Fibroblast of mammary gland (primary cell): ENCODE data around the gene CERS6.

Experiments
- DNase-seq: peaks from one replicate; pipeline ENCODE4 v3.0.0-alpha.2; 2010; ENCODE audit warnings: low read depth
- H3K4me3 ChIP-seq: 2 replicates; pipeline ENCODE4 v1.5.1; 2011; ENCODE audit warnings: low read depth, mild to moderate bottlenecking, low read length, moderate library complexity; ENCODE audit not compliant: control insufficient read depth
- CTCF ChIP-seq: conservative IDR thresholded peaks from 2 replicates; pipeline ENCODE4 v1.5.1; 2011; ENCODE audit warnings: low read depth, low read length, inconsistent platforms; ENCODE audit not compliant: control insufficient read depth, insufficient read depth

CERS6 gene

GRCh38 chr2:168459256-168459655, 3.2 kb downstream of the CERS6 start:
- TF ChIP-seq CTCF = no peak
- no peak for DNase-seq
- no peak overlapping the region for H3K4me3 ChIP-seq

GRCh38 chr2:168460571-168460970, 4.5 kb downstream of the CERS6 start:
- no peak for TF ChIP-seq CTCF
- DNase-seq = no peak
- H3K4me3 ChIP-seq = no peak overlapping the region

GRCh38 chr2:168461178-168461941, 5.3 kb downstream of the CERS6 start:
- H3K4me3 ChIP-seq = no peak overlapping the region
- DNase-seq = no peak
- TF ChIP-seq CTCF = no peak

GRCh38 chr2:168461942-168462331, 5.9 kb downstream of the CERS6 start:
- no peak overlapping the region for H3K4me3 ChIP-seq
- DNase-seq = no peak
- no peak for TF ChIP-seq CTCF

GRCh38 chr2:168462543-168463045, 6.5 kb downstream of the CERS6 start:
- TF ChIP-seq CTCF = no peak
- H3K4me3 ChIP-seq = no peak overlapping the region
- peak; percentile 26 for DNase-seq

- H3K4me3 ChIP-seq = no peak overlapping the region
- DNase-seq = peak; percentile 48
- no peak for TF ChIP-seq CTCF
Observed at GRCh38 chr2:168465594-168465993, 9.5 kb downstream of the CERS6 start.

- no peak for TF ChIP-seq CTCF
- DNase-seq = no peak
Observed at GRCh38 chr2:168466190-168466737, 10.2 kb downstream of the CERS6 start.

More at GRCh38 chr2:168466190-168466737, 10.2 kb downstream of the CERS6 start:
- no peak overlapping the region for H3K4me3 ChIP-seq
